NCI-H187 (cell line): ENCODE results near the gene REN.
A peak's percentile ranks its signal among the peaks of the same experiment; 100 is the strongest.

Source experiments
- DNase-seq, 2 experiments: peaks; one replicate each; lab custom pipeline; 2025; lab: John Stamatoyannopoulos, UW

The REN gene

GRCh38 chr1:204153667-204154066 lies 12.5 kb downstream of the REN start:
- DNase-seq, result no peak

- DNase-seq, result no peak
These were observed 13.7 kb downstream of the REN start for GRCh38 chr1:204152310-204153044.

- DNase-seq, result peak; percentile 34 to 75
These were observed 14.4 kb downstream of the REN start, which contains the start of gene ETNK2 for GRCh38 chr1:204151552-204152309. ETNK2 (minus strand) TSS chr1:204152044; CDS start chr1:204151852, 192 bp downstream.

- DNase-seq, result no peak
These were observed 15.2 kb downstream of the REN start for GRCh38 chr1:204150702-204151551.

DNA sequence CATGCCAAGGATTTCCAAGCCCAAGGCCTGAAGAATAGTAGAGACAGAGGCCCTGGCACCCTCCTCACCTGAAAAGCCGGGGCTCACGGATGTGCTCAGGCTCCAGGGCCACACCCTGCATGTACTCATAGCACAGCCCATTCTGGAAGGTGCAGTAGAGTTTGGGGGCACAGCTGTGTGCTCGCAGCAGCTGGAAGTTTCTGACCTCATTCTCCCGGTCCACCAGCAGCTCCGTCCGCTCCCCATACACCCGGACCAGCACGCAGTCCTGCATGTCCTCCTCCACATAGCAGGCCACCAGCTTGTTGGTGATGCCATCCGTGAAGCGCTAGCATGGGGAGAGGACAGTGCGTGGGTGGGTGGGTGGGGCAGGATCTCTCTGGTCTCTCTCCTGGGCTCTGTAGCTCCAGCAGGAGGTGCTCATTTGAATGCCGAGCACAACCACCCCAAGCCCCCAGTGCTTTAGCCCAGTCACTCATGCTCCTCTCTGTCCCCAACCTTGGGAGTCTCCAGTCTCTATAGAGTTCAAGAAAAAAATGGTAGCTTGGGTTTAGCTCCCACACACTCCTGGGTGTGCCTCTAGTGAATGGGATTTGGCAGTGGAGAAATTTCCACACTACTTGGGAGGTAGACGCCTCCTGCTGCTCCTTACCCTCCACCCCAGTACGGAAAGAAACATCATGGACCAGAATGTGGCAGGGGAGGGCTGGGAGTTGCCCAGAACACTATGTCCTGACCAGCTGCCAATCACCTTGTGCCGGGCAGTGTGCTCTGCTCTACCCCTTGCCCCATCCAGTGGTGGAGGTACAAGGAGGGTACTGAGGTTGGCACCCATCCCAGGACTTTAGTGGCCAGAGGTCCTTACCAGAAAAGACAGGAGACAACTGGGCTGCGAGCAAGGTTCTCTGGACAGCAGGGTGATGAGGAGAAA lies 16.2 kb downstream of the REN start:
- no peak for DNase-seq

GRCh38 chr1:204149107-204149506 lies 17.0 kb downstream of the REN start:
- peak in 1 of 2 experiments; percentile 35 for DNase-seq

DNA sequence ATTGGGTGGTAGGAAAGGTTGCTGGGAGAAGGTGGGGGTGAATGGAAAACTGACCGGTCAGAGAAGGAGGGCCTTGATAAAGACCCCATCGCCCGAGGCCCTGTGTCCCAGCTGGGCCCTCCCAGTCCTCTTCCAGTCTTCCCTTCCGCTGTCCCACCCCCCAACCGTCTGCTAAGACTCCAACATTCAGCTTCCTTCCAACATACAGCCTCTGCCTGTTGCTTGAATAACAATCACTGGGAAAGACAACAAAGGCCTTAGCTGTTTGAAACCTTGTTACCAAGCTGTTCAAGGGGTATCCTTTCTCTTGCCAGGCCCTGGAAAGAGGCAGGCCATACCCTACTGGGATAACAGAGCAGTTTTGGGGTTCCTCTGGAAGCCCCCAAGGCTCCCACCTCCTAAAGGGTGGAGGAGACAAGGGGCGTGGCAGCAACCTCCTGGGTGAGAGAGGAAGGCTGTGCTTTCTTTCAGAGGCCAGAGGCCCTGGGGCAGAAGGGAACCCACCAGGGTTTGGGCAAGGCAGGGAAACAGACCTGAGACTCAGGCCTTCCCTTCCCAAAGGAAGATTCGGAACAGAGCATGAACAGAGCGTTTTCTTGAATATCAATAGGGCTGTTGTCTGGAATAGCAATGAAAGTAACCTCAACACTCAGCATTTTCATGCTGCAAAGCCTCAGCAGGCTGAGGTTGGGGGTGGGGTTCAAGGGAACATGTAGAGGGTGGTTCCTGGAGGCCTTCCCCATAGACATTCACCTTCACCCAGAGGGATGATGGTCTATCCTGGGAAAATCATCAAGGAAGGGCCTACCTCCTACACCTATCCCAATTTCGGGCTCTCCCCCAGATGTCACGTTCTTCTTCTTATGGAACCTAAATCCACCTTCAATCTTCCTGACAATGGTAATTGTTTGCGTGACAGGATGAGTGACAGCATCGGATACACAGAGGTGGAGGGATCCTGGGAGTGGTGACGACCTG lies 18.4 kb downstream of the REN start:
- DNase-seq, result no peak

DNA sequence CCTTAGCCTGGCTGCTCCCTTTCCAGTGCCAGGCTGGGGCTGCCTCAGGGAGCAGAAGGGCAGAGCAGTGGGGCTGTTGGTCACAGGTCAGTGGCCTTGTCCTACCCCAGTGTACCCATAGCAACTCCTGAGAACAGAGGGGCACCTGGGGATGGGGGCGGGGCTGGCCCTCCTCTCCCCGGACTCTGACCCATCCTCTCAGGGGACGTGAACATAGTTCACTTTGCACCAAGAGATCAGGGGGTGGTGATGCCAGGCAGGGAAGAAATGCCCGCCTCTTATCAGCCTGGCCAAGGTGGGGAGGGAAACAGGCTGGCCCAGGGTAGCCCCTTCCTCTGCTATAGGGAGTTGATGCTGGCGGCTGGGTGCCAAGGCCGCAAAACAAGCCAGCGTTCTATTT lies 19.2 kb downstream of the REN start:
- DNase-seq, result no peak

GRCh38 chr1:204146309-204146708 lies 19.8 kb downstream of the REN start:
- no peak for DNase-seq

DNA sequence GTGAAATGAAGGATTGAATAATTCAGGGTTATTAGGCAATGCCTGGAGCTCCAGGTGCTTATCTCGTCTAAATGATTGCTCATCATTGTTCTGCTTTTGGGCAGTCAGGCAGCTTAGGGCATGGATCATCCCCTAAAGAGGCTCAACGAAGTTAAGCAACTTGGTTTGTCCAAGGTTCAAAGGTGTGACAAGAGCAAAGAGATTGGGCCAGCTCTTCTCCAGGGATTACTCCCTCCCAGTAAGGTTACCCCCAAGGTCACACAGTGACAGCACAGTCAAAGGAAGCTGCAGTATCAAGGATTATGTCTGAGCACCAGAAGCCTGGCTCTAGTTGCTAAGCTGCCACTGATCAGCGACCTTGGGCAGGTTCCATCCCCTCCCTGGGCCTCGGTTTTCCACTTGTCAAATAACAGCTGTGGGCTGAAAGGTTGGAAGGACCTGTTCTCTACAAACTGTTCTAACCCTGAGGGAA lies 21.1 kb downstream of the REN start:
- no peak for DNase-seq

GRCh38 chr1:204143276-204144041 lies 22.7 kb downstream of the REN start:
- DNase-seq, result no peak

- DNase-seq, result no peak
These were observed 23.8 kb downstream of the REN start for GRCh38 chr1:204142032-204142974.

DNA sequence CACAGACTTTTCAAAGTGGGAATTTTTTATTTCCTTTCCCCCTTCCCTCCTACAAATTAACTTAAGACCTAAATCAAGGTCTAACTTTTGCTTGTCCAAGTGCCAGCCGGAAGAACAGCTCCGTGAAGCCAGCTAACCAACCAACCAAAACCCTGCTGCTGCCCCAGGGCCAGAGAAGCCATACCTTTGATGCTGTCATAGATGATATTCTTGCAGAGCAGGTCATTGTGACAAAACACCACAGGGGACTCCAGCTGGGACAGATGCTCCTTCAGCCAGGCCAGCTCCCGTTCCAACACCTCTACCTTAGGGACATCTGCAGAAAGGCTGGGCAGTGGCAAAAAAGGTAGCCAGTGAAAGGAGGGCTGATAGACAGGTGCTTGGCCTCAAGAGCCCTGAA lies 25.0 kb downstream of the REN start:
- DNase-seq, result no peak

DNA sequence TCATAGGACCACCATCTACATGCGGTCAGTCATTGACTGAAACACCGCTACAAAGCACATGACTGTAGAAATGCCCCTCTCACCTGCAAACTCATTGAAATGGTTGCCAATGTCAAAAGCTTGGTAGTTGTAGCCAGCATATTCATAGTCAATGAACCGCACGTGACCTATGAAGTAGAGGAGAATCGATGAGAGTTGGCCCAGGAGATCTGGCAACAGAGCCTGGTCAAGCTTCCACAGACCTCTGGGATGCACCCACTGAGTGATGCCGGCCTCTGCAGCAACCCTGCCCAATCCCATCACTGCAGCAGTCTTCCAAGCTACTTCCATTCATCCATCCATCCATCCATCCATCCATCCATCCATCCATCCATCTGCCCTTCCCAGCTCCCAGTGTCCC lies 26.2 kb downstream of the REN start:
- no peak for DNase-seq

GRCh38 chr1:204139088-204139487 lies 27.0 kb downstream of the REN start:
- no peak for DNase-seq

- no peak for DNase-seq
These were observed 29.3 kb downstream of the REN start for GRCh38 chr1:204136814-204137213.

GRCh38 chr1:204134103-204134502 lies 32.0 kb downstream of the REN start:
- no peak for DNase-seq

DNA sequence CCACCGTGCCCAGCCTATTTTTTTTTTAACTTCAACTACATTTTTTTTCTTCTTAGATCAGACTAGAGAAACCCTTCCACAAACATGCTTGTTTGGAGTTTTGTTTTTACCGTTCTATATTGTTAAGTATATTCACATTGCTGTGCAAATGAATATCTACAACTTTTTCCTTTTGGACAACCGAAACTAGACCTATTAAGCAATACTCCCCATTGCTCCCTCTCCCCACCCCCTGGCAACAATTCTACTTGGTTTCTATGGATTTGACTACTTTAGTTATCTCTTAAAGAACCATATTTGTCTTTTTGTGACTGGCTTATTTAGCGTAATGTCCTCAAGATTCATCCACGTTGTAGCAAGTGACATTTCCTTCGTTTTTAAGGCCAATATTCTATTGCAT lies 33.4 kb downstream of the REN start:
- DNase-seq, result no peak
